Natural killer cell (primary cell): ENCODE measurements around the gene POU2F1. TPM values are rescaled to one million over a fixed set of nuclear protein-coding genes. Genes with fewer than 3 reads are reported as not detected.

Source experiments
- ATAC-seq, 3 donors: fragments of 150-1000 bp in 2 of 3; fragments of 200-7000 bp in 1 of 3; cut with Tn5 transposase; 1 replicate in 1 of 3; 2 replicates in 2 of 3; pipeline ENCODE4 v1.10.0; 2021; ENCODE audit warnings: mild to moderate bottlenecking in 2 of 3, moderate library complexity in 2 of 3
- DNase-seq, 2 donors: peaks; one replicate each; pipeline versions ENCODE4 v3.0.0 to v3.0.0-alpha.2; 2013 to 2021; ENCODE audit warnings: mixed read lengths in 1 of 2
- H3K27ac ChIP-seq: one replicate; pipeline ENCODE4 v1.5.1; 2013; ENCODE audit warnings: mild to moderate bottlenecking, low read length
- H3K27me3 ChIP-seq: one replicate; pipeline ENCODE4 v1.6.1; 2013; ENCODE audit warnings: low read length; ENCODE audit not compliant: control insufficient read depth, insufficient read depth
- H3K36me3 ChIP-seq: one replicate; pipeline ENCODE4 v1.6.1; 2013; ENCODE audit warnings: low read length; ENCODE audit not compliant: control insufficient read depth, insufficient read depth
- H3K4me1 ChIP-seq: one replicate; pipeline ENCODE4 v1.6.1; 2013; ENCODE audit warnings: low read length; ENCODE audit not compliant: control insufficient read depth, insufficient read depth
- H3K4me3 ChIP-seq: one replicate; pipeline ENCODE4 v1.5.1; 2013; ENCODE audit warnings: low read length
- H3K9me3 ChIP-seq: one replicate; pipeline ENCODE4 v1.6.1; 2013; ENCODE audit warnings: low read length; ENCODE audit not compliant: control insufficient read depth, insufficient read depth
- H3K27ac Mint-ChIP-seq, 2 donors: one replicate each; pipeline ENCODE4 v1.8.0; 2022; ENCODE audit warnings: mild to moderate bottlenecking in 2 of 2, mixed read lengths in 2 of 2, moderate library complexity in 1 of 2
- H3K27me3 Mint-ChIP-seq, 2 donors: one replicate each; pipeline ENCODE4 v1.8.0; 2022; ENCODE audit warnings: low read depth in 2 of 2, mixed read lengths in 2 of 2
- H3K36me3 Mint-ChIP-seq: one replicate; pipeline ENCODE4 v1.8.0; 2022; ENCODE audit warnings: mixed read lengths
- H3K4me1 Mint-ChIP-seq, 2 donors: one replicate each; pipeline ENCODE4 v1.8.0; 2022; ENCODE audit warnings: mixed read lengths in 2 of 2
- H3K4me3 Mint-ChIP-seq: one replicate; pipeline ENCODE4 v1.8.0; 2022; ENCODE audit warnings: mild to moderate bottlenecking, moderate library complexity, mixed read lengths
- H3K9me3 Mint-ChIP-seq, 2 donors: one replicate each; pipeline ENCODE4 v1.8.0; 2022; ENCODE audit warnings: mixed read lengths in 2 of 2
- CTCF ChIP-seq: fragments of 200-600 bp; IDR thresholded peaks from one replicate; pipeline ENCODE4 v1.8.0; 2022; ENCODE audit warnings: antibody characterized with exemption
- WGBS: methylation state at CpG from one replicate; pipeline ENCODE4 v1.1.7; 2013; ENCODE audit warnings: missing lambda C conversion rate; ENCODE audit not compliant: insufficient coverage; 5-methylcytosine and 5-hydroxymethylcytosine counted together
- intact Hi-C: fragments of 100-400 bp; cut with micrococcal nuclease; formaldehyde crosslinking; loops from one replicate; pipeline ENCODE4 v1.14.2; 2022
- total RNA-seq, 4 donors: library from RNA; stranded (reverse); fragments of 120-200 nt in 1 of 4; gene quantifications; one replicate each; pipeline versions ENCODE4 v1.2.3 to v1.2.4, GENCODE V29; 2013 to 2022

Gene POU2F1
- total RNA-seq, 3 donors from 2014 or later (not counting 1 experiment from before 2014, with no cell fraction given) = 39.8 to 44.6 (median 40.9) TPM

GRCh38 chr1:167455786-167456446 lies 235.2 kb downstream of the POU2F1 start:
- H3K27me3 ChIP-seq = no peaks in the 10 kb centered on the region
- H3K36me3 Mint-ChIP-seq = no peaks in the 10 kb centered on the region
- no peak for TF ChIP-seq CTCF
- peak overlapping the region; percentile 98 for H3K27ac ChIP-seq
- intact Hi-C loops = loop anchor here (1.0 to 2.0 kb wide), 4 partner anchors 9 to 33 kb away; no protein-coding TSS in a partner anchor
- peaks cover 66 to 70% of the 10 kb centered on the region in 2 donors for H3K4me1 Mint-ChIP-seq
- DNase-seq = peak in 1 of 2 donors; percentile 88
- H3K27me3 Mint-ChIP-seq = no peaks in the 10 kb centered on the region
- peak; percentile 43 to 70 (median 67) for ATAC-seq
- peak overlapping the region; percentile 87 for H3K4me3 Mint-ChIP-seq
- H3K4me1 ChIP-seq = peaks cover 77% of the 10 kb centered on the region
- WGBS = under 1% methylated on average over 22 of the region's 23 CpGs
- H3K9me3 ChIP-seq = no peaks in the 10 kb centered on the region
- no peaks in the 10 kb centered on the region for H3K9me3 Mint-ChIP-seq
- H3K27ac Mint-ChIP-seq = peak overlapping the region; percentile 91 to 100
- peaks cover 34% of the 10 kb centered on the region for H3K36me3 ChIP-seq
- peak overlapping the region; percentile 69 for H3K4me3 ChIP-seq

- H3K27ac ChIP-seq = peak overlapping the region; percentile 98
- peak overlapping the region; percentile 69 for H3K4me3 ChIP-seq
- Mint-ChIP-seq H3K9me3 (no peaks in the 10 kb centered on the region), H3K4me1 (peaks cover 60 to 68% of the 10 kb centered on the region in 2 donors), H3K27ac (peak overlapping the region; percentile 91 to 100), H3K27me3 (no peaks in the 10 kb centered on the region), H3K36me3 (no peaks in the 10 kb centered on the region), H3K4me3 (peak overlapping the region; percentile 87)
- H3K9me3 ChIP-seq = no peaks in the 10 kb centered on the region
- H3K36me3 ChIP-seq = peaks cover 39% of the 10 kb centered on the region
- intact Hi-C loops = loop anchor here (1.0 to 2.0 kb wide), 3 partner anchors 9 to 26 kb away; no protein-coding TSS in a partner anchor
- 63% methylated on average over 4 of the region's 5 CpGs for WGBS
- TF ChIP-seq CTCF = no peak
- ATAC-seq (no peak), DNase-seq (peak; percentile 24 to 56)
- H3K4me1 ChIP-seq = peaks cover 77% of the 10 kb centered on the region
- H3K27me3 ChIP-seq = no peaks in the 10 kb centered on the region
These were observed 235.8 kb downstream of the POU2F1 start for GRCh38 chr1:167456524-167456923.

GRCh38 chr1:167456926-167457325 lies 236.2 kb downstream of the POU2F1 start:
- peak overlapping the region; percentile 87 for H3K4me3 Mint-ChIP-seq
- H3K4me1 Mint-ChIP-seq = peaks cover 56 to 66% of the 10 kb centered on the region in 2 donors
- no peaks in the 10 kb centered on the region for H3K27me3 Mint-ChIP-seq
- Histone ChIP-seq H3K27ac (peak overlapping the region; percentile 98), H3K4me1 (peaks cover 77% of the 10 kb centered on the region), H3K36me3 (peaks cover 41% of the 10 kb centered on the region), H3K9me3 (no peaks in the 10 kb centered on the region), H3K27me3 (no peaks in the 10 kb centered on the region), H3K4me3 (no peak overlapping the region)
- no peak for ATAC-seq
- no peaks in the 10 kb centered on the region for H3K9me3 Mint-ChIP-seq
- peak in 1 of 2 donors; percentile 16 for DNase-seq
- peak overlapping the region; percentile 91 to 100 for H3K27ac Mint-ChIP-seq
- H3K36me3 Mint-ChIP-seq = no peaks in the 10 kb centered on the region
- intact Hi-C loops = loop anchor here (1.0 to 2.0 kb wide), 3 partner anchors 10 to 26 kb away; no protein-coding TSS in a partner anchor
- 73% methylated on average over 8 of the region's 8 CpGs for WGBS
- no peak for TF ChIP-seq CTCF
